B cell (primary cell): ENCODE data around the gene OR2J1. TPM values are rescaled to one million over a fixed set of nuclear protein-coding genes. Genes with fewer than 3 reads are reported as not detected.

Source experiments
- ATAC-seq: fragments of 200-7000 bp; cut with Tn5 transposase; one replicate; pipeline ENCODE4 v1.10.0; 2021; ENCODE audit warnings: low read depth, mild to moderate bottlenecking, moderate number of reproducible peaks, moderate library complexity
- CTCF ChIA-PET: fragments of 350-600 bp; sonication (Branson Sonifier 250); formaldehyde crosslinking; loops from one replicate; lab custom pipeline; 2021; ENCODE audit warnings: antibody characterized with exemption, inconsistent platforms; lab: Charles Lee
- POLR2A ChIA-PET: fragments of 350-600 bp; sonication (Branson Sonifier 250); formaldehyde crosslinking; loops from one replicate; lab custom pipeline; 2021; ENCODE audit warnings: antibody characterized with exemption; lab: Charles Lee
- DNase-seq: peaks from one replicate; pipeline ENCODE4 v3.0.0; 2013
- H2AFZ ChIP-seq: 2 replicates; pipeline ENCODE4 v1.6.1; 2012; ENCODE audit warnings: mild to moderate bottlenecking, low read depth, low read length; ENCODE audit not compliant: insufficient read depth, poor library complexity, severe bottlenecking
- H3K27ac ChIP-seq, 2 donors: 1 replicate in 1 of 2; 2 replicates in 1 of 2; pipeline ENCODE4 v1.5.1; 2012 to 2013; ENCODE audit warnings: low read length in 2 of 2, mild to moderate bottlenecking in 2 of 2, moderate library complexity in 1 of 2
- H3K27me3 ChIP-seq, 4 experiments: fragments of 200-600 bp in 1 of 4; sonication (generic) in 1 of 4; replicated peaks in 1 of 4; 1 replicate in 2 of 4; 2 replicates in 2 of 4; pipeline versions ENCODE4 v1.6.1 to v1.7.0; 2013 to 2016; ENCODE audit warnings: low read length in 3 of 4, mild to moderate bottlenecking in 2 of 4, mixed read lengths in 1 of 4, moderate library complexity in 1 of 4; ENCODE audit not compliant: insufficient read depth in 4 of 4, control insufficient read depth in 3 of 4; ENCODE audit errors: control extremely low read depth in 1 of 4
- H3K36me3 ChIP-seq, 2 experiments: replicated peaks in 1 of 2; 1 replicate in 1 of 2; 2 replicates in 1 of 2; pipeline versions ENCODE4 v1.6.1 to v1.7.1; 2013; ENCODE audit warnings: low read length in 1 of 2; ENCODE audit not compliant: insufficient read depth in 2 of 2, control insufficient read depth in 1 of 2; ENCODE audit errors: control extremely low read depth in 1 of 2, extremely low read depth in 1 of 2
- H3K4me1 ChIP-seq, 2 donors: fragments of 200-600 bp in 1 of 2; sonication (generic) in 1 of 2; 1 replicate in 1 of 2; 2 replicates in 1 of 2; pipeline versions ENCODE4 v1.5.1 to v1.6.1; 2013 to 2017; ENCODE audit warnings: low read length in 2 of 2; ENCODE audit not compliant: control insufficient read depth in 2 of 2, insufficient read depth in 2 of 2
- H3K4me2 ChIP-seq: replicated peaks from 2 replicates; pipeline ENCODE3; 2012; ENCODE audit warnings: mild to moderate bottlenecking, low read depth, low read length; ENCODE audit not compliant: poor library complexity, severe bottlenecking
- H3K4me3 ChIP-seq, 5 experiments: fragments of 200-600 bp in 1 of 5; sonication (generic) in 1 of 5; 1 replicate in 3 of 5; 2 replicates in 2 of 5; pipeline versions ENCODE4 v1.5.1 to v1.7.0; 2011 to 2016; ENCODE audit warnings: low read length in 4 of 5, mild to moderate bottlenecking in 4 of 5, low read depth in 2 of 5, control low read depth in 1 of 5, moderate library complexity in 1 of 5; ENCODE audit not compliant: insufficient read depth in 1 of 5; ENCODE audit errors: control extremely low read depth in 1 of 5, extremely low read depth in 1 of 5
- H3K79me2 ChIP-seq: fragments of 200-600 bp; sonication (generic); one replicate; pipeline ENCODE4 v1.6.0; 2016; ENCODE audit warnings: low read length; ENCODE audit not compliant: control insufficient read depth, insufficient read depth
- H3K9ac ChIP-seq: fragments of 200-600 bp; sonication (generic); 2 replicates; pipeline ENCODE4 v1.6.1; 2017; ENCODE audit warnings: mild to moderate bottlenecking, low read length, moderate library complexity
- H3K9me3 ChIP-seq, 3 donors: one replicate each; pipeline versions ENCODE4 v1.6.1 to v1.7.1; 2013; ENCODE audit warnings: low read length in 2 of 3; ENCODE audit not compliant: control insufficient read depth in 2 of 3, insufficient read depth in 1 of 3; ENCODE audit errors: control extremely low read depth in 1 of 3
- H4K20me1 ChIP-seq: 2 replicates; pipeline ENCODE4 v1.6.0; 2012; ENCODE audit warnings: mild to moderate bottlenecking, low read length; ENCODE audit not compliant: insufficient read depth, control insufficient read depth, poor library complexity, severe bottlenecking
- H3K27ac Mint-ChIP-seq: one replicate; pipeline ENCODE4 v1.8.0; 2021; ENCODE audit warnings: mixed read lengths
- H3K27me3 Mint-ChIP-seq: one replicate; pipeline ENCODE4 v1.8.0; 2021; ENCODE audit warnings: mixed read lengths
- H3K4me1 Mint-ChIP-seq: one replicate; pipeline ENCODE4 v1.8.0; 2021; ENCODE audit warnings: mixed read lengths
- H3K4me3 Mint-ChIP-seq: one replicate; pipeline ENCODE4 v1.8.0; 2021; ENCODE audit warnings: mixed read lengths
- H3K9me3 Mint-ChIP-seq: one replicate; pipeline ENCODE4 v1.8.0; 2022; ENCODE audit warnings: mixed read lengths; ENCODE audit not compliant: insufficient read depth
- CTCF ChIP-seq: fragments of 200-600 bp; IDR thresholded peaks from one replicate; pipeline ENCODE4 v1.8.0; 2022; ENCODE audit warnings: antibody characterized with exemption, mild to moderate bottlenecking
- EZH2 ChIP-seq: IDR thresholded peaks from 2 replicates; pipeline ENCODE4 v1.6.1; 2012; ENCODE audit warnings: borderline replicate concordance, low read depth, mild to moderate bottlenecking, moderate library complexity, low read length; ENCODE audit not compliant: insufficient read depth, poor library complexity, severe bottlenecking
- WGBS: methylation state at CpG from one replicate; pipeline ENCODE4 v1.1.5; 2013; ENCODE audit warnings: missing lambda C conversion rate; ENCODE audit not compliant: insufficient coverage; 5-methylcytosine and 5-hydroxymethylcytosine counted together
- intact Hi-C: fragments of 100-400 bp; cut with micrococcal nuclease; formaldehyde crosslinking; loops from one replicate; pipeline ENCODE4 v1.10.0; 2022
- polyA minus RNA-seq: library from RNA; depleted of rRNA, polyadenylated mRNA; stranded (reverse); fragments of >200 nt; gene quantifications from 2 replicates; pipeline ENCODE4 v1.2.3, GENCODE V29; 2012
- polyA plus RNA-seq: library from polyadenylated mRNA; depleted of rRNA; stranded (reverse); fragments of >200 nt; gene quantifications from 2 replicates; pipeline ENCODE4 v1.2.3, GENCODE V29; 2012
- total RNA-seq, 2 donors: library from RNA; stranded (reverse); fragments of 120-200 nt in 1 of 2; gene quantifications; 1 replicate in 1 of 2; 2 replicates in 1 of 2; pipeline versions ENCODE4 v1.2.3 to v1.2.4, GENCODE V29; 2013 to 2022

OR2J1 gene
- total RNA-seq (not detected in 2 replicates), polyA plus RNA-seq (not detected in 2 replicates), polyA minus RNA-seq (not detected in 2 replicates)
- total RNA-seq (2013) = not detected

- no peak for DNase-seq
- no peaks in the 10 kb centered on the region for H3K9me3 ChIP-seq
- H3K4me3 Mint-ChIP-seq = no peak within 1 kb of the TSS
- TF ChIP-seq CTCF (no peak), EZH2 (no peak)
- H3K36me3 ChIP-seq = no peaks in the 10 kb centered on the region
- no peaks in the 10 kb centered on the region for H3K4me1 Mint-ChIP-seq
- H3K27ac ChIP-seq = no peak within 1 kb of the TSS
- H3K4me1 ChIP-seq = no peaks in the 10 kb centered on the region
- no peak within 1 kb of the TSS for H2AFZ ChIP-seq
- H3K9me3 Mint-ChIP-seq = no peaks in the 10 kb centered on the region
- intact Hi-C loops = no loop called here
- no peak within 1 kb of the TSS for H3K9ac ChIP-seq
- no peak for ATAC-seq
- ChIA-PET POLR2A (no interaction called here), CTCF (interaction anchor here (1.3 kb wide), 1 partner anchor 17 kb away, joined by 3 read pairs; no protein-coding TSS in a partner anchor)
- H3K4me2 ChIP-seq = no peak within 1 kb of the TSS
- H3K79me2 ChIP-seq = no peaks in the 10 kb centered on the region
- H3K4me3 ChIP-seq = no peak within 1 kb of the TSS
- no peaks in the 10 kb centered on the region for H4K20me1 ChIP-seq
- peaks cover 20% of the 10 kb centered on the region for H3K27me3 Mint-ChIP-seq
- peaks cover 0 to 6% (median 0%) of the 10 kb centered on the region in 4 experiments for H3K27me3 ChIP-seq
- H3K27ac Mint-ChIP-seq = no peak within 1 kb of the TSS
- WGBS = no CpG with 5 or more reads among the region's 3 CpGs
Observed at GRCh38 chr6:29099190-29099589, at the start of gene OR2J1. Gene OR2J1 (plus strand): TSS chr6:29099490. CDS start chr6:29100943, 1,453 bp downstream.

- Histone ChIP-seq H3K27ac (no peak overlapping the region), H2AFZ (no peak overlapping the region), H3K4me2 (no peak overlapping the region), H3K79me2 (no peaks in the 10 kb centered on the region), H3K9ac (no peak overlapping the region), H3K9me3 (no peaks in the 10 kb centered on the region), H4K20me1 (no peaks in the 10 kb centered on the region), H3K4me1 (no peaks in the 10 kb centered on the region), H3K27me3 (peaks cover 0 to 6% (median 0%) of the 10 kb centered on the region in 4 experiments), H3K4me3 (no peak overlapping the region), H3K36me3 (no peaks in the 10 kb centered on the region)
- peaks cover 36% of the 10 kb centered on the region for H3K27me3 Mint-ChIP-seq
- WGBS = 94% methylated on average over 3 of the region's 3 CpGs
- CTCF ChIA-PET = no interaction called here
- POLR2A ChIA-PET = no interaction called here
- H3K4me1 Mint-ChIP-seq = no peaks in the 10 kb centered on the region
- no peak for ATAC-seq
- intact Hi-C loops = no loop called here
- H3K4me3 Mint-ChIP-seq = no peak overlapping the region
- no peak for TF ChIP-seq CTCF
- no peak overlapping the region for H3K27ac Mint-ChIP-seq
- no peak for DNase-seq
- H3K9me3 Mint-ChIP-seq = peaks cover 6% of the 10 kb centered on the region
Observed at GRCh38 chr6:29051680-29052079, 47.6 kb upstream of the OR2J1 start.
